B cell (primary cell): ENCODE measurements around the gene EXOC3L2.

Experiments
- CTCF ChIP-seq: fragments of 200-600 bp; IDR thresholded peaks from one replicate; pipeline ENCODE4 v1.8.0; 2022; ENCODE audit warnings: antibody characterized with exemption, mild to moderate bottlenecking
- EZH2 ChIP-seq: IDR thresholded peaks from 2 replicates; pipeline ENCODE4 v1.6.1; 2012; ENCODE audit warnings: borderline replicate concordance, low read depth, mild to moderate bottlenecking, moderate library complexity, low read length; ENCODE audit not compliant: insufficient read depth, poor library complexity, severe bottlenecking

- TF ChIP-seq CTCF, result no peak
- no peak for TF ChIP-seq EZH2
These were observed 1.9 kb upstream of the EXOC3L2 start for GRCh38 chr19:45247136-45247535.
